ENCODE data around the gene PPP1R9B. TPM values are rescaled to one million over a fixed set of nuclear protein-coding genes. Genes with fewer than 3 reads are reported as not detected.

The PPP1R9B gene
- total RNA-seq, 1 experiment from 2014 or later, result 59.6 TPM

Other genes with a start within 250 kb of the PPP1R9B start
- gene DLX4, start 181.5 kb downstream of the PPP1R9B start, total RNA-seq (2014; rRNA removed; shearing (Covaris generic)), result 22.6 and 23.7 TPM in 2 replicates
- 6.3 and 11.2 TPM in 2 replicates for gene DLX3, start 155.5 kb downstream of the PPP1R9B start, total RNA-seq (2014; rRNA removed; shearing (Covaris generic))
- 12.2 and 14.5 TPM in 2 replicates for gene ITGA3, start 94.6 kb downstream of the PPP1R9B start, total RNA-seq (2014; rRNA removed; shearing (Covaris generic))
- 40.3 and 112 TPM in 2 replicates for gene PDK2, start 55.3 kb downstream of the PPP1R9B start, total RNA-seq (2014; rRNA removed; shearing (Covaris generic))
- 7.5 and 8.4 TPM in 2 replicates for gene SAMD14, start 20.5 kb downstream of the PPP1R9B start, total RNA-seq (2014; rRNA removed; shearing (Covaris generic))
- 19.0 and 49.0 TPM in 2 replicates for gene SGCA, start 15.3 kb upstream of the PPP1R9B start, total RNA-seq (2014; rRNA removed; shearing (Covaris generic))
- gene COL1A1, start 51.0 kb upstream of the PPP1R9B start, total RNA-seq (2014; rRNA removed; shearing (Covaris generic)), result 72.4 and 86.8 TPM in 2 replicates
- 1.2 and 4.2 TPM in 2 replicates for gene TMEM92, start 123.8 kb upstream of the PPP1R9B start, total RNA-seq (2014; rRNA removed; shearing (Covaris generic))
- 31.5 and 33.5 TPM in 2 replicates for gene XYLT2, start 195.4 kb upstream of the PPP1R9B start, total RNA-seq (2014; rRNA removed; shearing (Covaris generic))
- gene MRPL27, start 222.5 kb upstream of the PPP1R9B start, total RNA-seq (2014; rRNA removed; shearing (Covaris generic)), result 69.9 and 84.5 TPM in 2 replicates
- gene EME1, start 222.6 kb upstream of the PPP1R9B start, total RNA-seq (2014; rRNA removed; shearing (Covaris generic)), result 6.6 and 21.6 TPM in 2 replicates
- 150 and 182 TPM in 2 replicates for gene LRRC59, start 246.8 kb upstream of the PPP1R9B start, total RNA-seq (2014; rRNA removed; shearing (Covaris generic))